ENCODE measurements around the gene MRGPRX4.

Gene MRGPRX4

GRCh38 chr11:18221274-18221876, 48.7 kb downstream of the MRGPRX4 start:
- DNase-seq, result no peak

GRCh38 chr11:18222814-18223421, 50.3 kb downstream of the MRGPRX4 start:
- no peak for DNase-seq
